Fibroblast of mammary gland (primary cell): ENCODE measurements around the gene TXNL4A.

ENCODE experiments used
- DNase-seq: peaks from one replicate; pipeline ENCODE4 v3.0.0-alpha.2; 2010; ENCODE audit warnings: low read depth
- H3K4me3 ChIP-seq: 2 replicates; pipeline ENCODE4 v1.5.1; 2011; ENCODE audit warnings: low read depth, mild to moderate bottlenecking, low read length, moderate library complexity; ENCODE audit not compliant: control insufficient read depth
- TF ChIP-seq, protein P1 (sequence below): conservative IDR thresholded peaks from 2 replicates; pipeline ENCODE4 v1.5.1; 2011; ENCODE audit warnings: low read depth, low read length, inconsistent platforms; ENCODE audit not compliant: control insufficient read depth, insufficient read depth

TXNL4A gene

GRCh38 chr18:79948719-79949411 lies 39.5 kb downstream of the TXNL4A start:
- no peak for DNase-seq
- TF ChIP-seq, protein P1, sequence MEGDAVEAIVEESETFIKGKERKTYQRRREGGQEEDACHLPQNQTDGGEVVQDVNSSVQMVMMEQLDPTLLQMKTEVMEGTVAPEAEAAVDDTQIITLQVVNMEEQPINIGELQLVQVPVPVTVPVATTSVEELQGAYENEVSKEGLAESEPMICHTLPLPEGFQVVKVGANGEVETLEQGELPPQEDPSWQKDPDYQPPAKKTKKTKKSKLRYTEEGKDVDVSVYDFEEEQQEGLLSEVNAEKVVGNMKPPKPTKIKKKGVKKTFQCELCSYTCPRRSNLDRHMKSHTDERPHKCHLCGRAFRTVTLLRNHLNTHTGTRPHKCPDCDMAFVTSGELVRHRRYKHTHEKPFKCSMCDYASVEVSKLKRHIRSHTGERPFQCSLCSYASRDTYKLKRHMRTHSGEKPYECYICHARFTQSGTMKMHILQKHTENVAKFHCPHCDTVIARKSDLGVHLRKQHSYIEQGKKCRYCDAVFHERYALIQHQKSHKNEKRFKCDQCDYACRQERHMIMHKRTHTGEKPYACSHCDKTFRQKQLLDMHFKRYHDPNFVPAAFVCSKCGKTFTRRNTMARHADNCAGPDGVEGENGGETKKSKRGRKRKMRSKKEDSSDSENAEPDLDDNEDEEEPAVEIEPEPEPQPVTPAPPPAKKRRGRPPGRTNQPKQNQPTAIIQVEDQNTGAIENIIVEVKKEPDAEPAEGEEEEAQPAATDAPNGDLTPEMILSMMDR, result no peak
- H3K4me3 ChIP-seq, result no peak overlapping the region

DNA sequence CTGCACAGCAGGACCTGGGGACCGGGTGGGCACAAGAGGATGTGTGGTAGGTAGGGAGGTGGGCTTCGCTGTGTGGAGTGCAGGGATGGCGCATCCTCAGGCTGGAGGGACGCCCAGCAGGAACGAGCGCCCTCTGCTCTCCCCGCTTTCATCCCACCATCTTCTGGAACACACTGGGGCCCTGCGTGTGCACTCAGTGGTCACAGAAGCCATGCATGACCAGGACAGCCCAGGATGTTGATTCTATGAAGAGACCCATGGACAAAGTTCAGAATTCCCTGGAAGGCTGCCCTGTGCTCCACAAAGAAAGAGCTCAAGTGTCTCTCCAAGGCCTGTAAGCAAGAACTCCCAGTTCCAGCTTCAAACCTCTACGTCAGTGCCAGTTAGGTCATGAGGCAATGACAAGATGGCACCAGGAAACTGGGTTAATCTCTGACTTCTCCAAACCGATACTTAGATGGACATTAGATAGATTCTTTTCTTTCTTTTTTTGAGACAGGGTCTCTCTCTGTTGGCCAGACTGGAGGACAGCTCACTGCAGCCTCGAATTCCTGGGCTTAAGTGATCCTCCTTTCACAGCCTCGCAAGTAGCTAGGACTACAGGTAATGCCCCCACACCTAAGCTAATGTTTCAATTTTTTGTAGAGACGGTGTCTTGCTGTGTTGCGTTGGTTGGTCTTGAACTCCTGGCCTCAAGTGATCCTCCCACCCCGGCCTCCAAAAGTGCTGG lies 40.3 kb downstream of the TXNL4A start:
- TF ChIP-seq, protein P1, result no peak

DNA sequence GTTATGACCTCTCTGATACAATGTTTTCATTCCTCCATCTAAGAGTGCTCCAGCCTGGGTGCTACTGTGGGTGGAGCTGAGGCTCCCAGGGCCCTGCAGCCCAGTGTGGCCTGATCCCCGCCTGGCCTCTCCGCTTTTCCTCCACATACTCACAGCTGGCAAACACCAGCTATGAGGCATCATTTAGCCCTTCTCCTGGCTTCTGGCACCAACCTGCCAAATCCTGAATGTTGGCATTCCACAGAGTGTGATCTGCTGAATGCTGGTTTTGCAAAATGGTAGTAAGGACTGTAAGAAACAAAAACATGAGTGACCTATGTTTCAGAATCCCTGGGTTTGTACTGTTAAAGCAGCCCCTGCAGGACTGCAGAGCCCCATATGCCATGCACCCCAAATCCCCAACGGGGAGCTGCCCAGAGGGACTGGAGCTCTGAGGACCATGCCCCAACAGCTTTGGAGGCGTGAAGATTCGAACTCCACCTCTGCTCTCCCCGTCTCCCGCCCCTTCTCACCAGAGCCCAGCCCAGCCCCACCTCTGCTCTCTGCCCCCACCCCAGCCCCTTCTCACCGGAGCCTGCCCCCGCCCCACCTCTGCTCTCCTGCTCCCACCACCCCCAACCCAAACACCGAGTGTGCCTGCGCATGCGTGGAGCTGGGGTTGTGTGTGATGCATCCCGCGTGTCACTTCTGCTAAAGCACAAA lies 41.2 kb downstream of the TXNL4A start:
- TF ChIP-seq, protein P1, result no peak
- DNase-seq, result peak; percentile 19
- no peak overlapping the region for H3K4me3 ChIP-seq

More for the DNA sequence above, 40.3 kb downstream of the TXNL4A start:
- no peak for DNase-seq
- H3K4me3 ChIP-seq, result no peak overlapping the region

GRCh38 chr18:79945118-79946042 lies 43.0 kb downstream of the TXNL4A start:
- TF ChIP-seq, protein P1, result no peak
- DNase-seq, result no peak
- no peak overlapping the region for H3K4me3 ChIP-seq

- no peak for DNase-seq
- H3K4me3 ChIP-seq, result no peak overlapping the region
These were observed 43.6 kb downstream of the TXNL4A start for GRCh38 chr18:79944746-79945117.

More at GRCh38 chr18:79944746-79945117, 43.6 kb downstream of the TXNL4A start:
- TF ChIP-seq, protein P1, result no peak
